ENCODE measurements around the gene RHEX.
A peak's percentile ranks its signal among the peaks of the same experiment; 100 is the strongest.

RHEX gene

DNA sequence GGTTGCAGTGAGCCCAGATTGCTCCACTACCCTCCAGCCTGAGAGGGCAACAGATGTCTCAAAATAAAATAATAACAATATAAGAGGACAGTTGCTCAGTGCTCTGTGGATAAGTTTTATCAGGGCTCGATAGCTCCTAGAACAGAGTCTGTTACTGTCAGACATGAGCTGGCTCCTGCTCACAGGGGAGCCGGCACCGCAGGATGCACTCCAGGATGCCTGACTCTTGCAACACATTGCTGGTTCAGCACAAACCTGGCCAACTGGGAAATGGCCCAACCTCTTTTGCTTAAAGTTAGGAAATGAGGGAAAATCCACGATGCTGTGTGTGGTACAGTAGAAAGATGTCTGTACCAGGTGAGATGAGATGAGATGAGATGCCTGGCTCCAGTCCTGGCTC, 23.5 kb upstream of the RHEX start:
- no peak for DNase-seq (ENCODE audit: low spot score)
- ChIA-PET POLR2A (ENCODE audit: low non-redundant PET) (no interaction called here), CTCF (interaction anchor here (0.6 to 2.7 kb wide), 11 partner anchors 24 to 1362 kb away, joined by 3 to 21 read pairs (median 5); no protein-coding TSS in a partner anchor)
- peak overlapping the region; percentile 58 for H3K27ac ChIP-seq
- TF ChIP-seq, protein P1, sequence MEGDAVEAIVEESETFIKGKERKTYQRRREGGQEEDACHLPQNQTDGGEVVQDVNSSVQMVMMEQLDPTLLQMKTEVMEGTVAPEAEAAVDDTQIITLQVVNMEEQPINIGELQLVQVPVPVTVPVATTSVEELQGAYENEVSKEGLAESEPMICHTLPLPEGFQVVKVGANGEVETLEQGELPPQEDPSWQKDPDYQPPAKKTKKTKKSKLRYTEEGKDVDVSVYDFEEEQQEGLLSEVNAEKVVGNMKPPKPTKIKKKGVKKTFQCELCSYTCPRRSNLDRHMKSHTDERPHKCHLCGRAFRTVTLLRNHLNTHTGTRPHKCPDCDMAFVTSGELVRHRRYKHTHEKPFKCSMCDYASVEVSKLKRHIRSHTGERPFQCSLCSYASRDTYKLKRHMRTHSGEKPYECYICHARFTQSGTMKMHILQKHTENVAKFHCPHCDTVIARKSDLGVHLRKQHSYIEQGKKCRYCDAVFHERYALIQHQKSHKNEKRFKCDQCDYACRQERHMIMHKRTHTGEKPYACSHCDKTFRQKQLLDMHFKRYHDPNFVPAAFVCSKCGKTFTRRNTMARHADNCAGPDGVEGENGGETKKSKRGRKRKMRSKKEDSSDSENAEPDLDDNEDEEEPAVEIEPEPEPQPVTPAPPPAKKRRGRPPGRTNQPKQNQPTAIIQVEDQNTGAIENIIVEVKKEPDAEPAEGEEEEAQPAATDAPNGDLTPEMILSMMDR (conservative IDR thresholded peaks at IDR 0.05; ENCODE audit: low read depth), result no peak

DNA sequence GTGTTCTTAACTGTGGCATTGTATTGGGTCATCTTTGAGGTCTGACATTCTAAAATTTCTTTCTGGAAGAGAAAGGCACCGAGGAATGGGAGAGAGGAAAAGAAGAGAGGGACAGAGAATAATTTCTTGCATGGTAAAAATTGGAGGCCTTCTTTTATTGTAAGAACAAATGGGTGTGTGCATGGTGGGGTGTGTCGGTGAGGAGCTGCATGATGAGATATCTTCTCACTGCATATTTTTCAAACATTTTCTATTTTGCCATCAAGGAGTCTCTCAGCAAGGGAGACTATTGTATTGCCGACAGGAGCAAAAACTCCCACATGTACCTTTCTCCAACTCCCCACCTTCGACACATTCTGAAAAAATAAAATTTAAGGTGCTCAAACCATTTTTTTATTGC, 22.8 kb upstream of the RHEX start:
- CTCF ChIA-PET, result interaction anchor here (0.7 to 2.7 kb wide), 19 partner anchors 9 to 1154 kb away, joined by 3 to 21 read pairs (median 6); partner anchors contain the start of gene RAB7B
- H3K27ac ChIP-seq, result no peak overlapping the region
- POLR2A ChIA-PET (ENCODE audit: low non-redundant PET), result no interaction called here
- TF ChIP-seq, protein P1 (conservative IDR thresholded peaks at IDR 0.05; ENCODE audit: low read depth), result no peak
- DNase-seq (ENCODE audit: low spot score), result no peak

DNA sequence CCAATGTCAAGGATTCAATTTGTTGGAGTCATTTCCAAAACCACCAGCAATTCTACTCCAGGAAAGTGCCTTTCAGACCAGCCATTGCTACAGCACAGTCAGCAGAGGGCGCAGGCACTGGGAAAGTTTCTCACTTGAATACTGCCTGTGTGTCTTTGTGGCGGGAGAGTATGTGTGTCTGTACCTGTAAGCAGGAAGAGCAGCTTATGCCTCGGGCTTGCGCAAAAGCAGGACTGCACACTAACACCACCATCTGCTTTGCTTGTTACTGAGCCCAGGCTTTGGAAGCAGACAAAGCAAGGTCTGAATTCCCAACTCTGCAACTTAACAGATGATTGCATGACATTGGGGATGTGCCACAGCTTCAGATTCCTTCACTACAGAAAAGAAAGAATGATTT, 22.3 kb upstream of the RHEX start:
- DNase-seq (ENCODE audit: low spot score), result peak; percentile 83
- CTCF ChIA-PET, result interaction anchor here (0.5 to 2.7 kb wide), 27 partner anchors 9 to 112 kb away, joined by 3 to 21 read pairs (median 6); partner anchors contain the start of gene RAB7B
- POLR2A ChIA-PET (ENCODE audit: low non-redundant PET), result no interaction called here
- peak overlapping the region; percentile 48 for H3K27ac ChIP-seq
- TF ChIP-seq, protein P1 (conservative IDR thresholded peaks at IDR 0.05; ENCODE audit: low read depth), result peak; percentile 87

DNA sequence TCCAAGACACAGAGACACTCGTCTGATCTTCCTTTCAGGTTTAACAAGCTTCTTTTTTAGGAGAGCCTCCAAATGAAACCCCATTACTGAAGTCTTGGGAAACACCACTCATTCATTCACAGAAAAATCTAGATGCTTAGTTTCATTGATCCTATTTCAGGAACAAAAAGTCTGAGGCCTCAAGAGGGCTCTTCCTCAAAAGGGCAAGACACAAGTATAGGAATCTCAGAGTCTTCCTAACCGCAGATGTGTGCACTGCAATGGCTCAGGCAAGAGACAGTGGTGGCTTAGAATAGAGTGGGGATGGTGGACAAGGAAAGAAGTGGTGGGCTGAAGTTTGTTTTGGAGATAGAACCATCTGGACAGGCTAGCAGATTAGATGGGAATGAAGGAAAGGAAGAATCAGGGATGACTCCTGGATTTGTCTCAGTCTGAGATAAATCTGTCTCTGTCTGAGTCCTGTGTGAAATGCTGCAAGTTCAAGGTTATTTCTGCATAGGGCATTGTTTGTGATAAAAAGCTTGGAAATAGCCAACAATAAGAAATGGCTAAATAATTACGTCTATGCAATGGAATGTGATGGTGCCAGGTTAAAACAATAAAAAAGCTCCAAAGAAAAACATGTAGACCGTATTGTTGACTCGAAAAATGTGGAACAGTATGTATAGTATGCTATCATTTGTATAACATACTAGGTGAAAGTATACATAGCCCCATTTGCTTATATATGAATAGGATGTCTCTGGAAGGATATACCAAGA, 20.4 kb upstream of the RHEX start:
- ChIA-PET POLR2A (ENCODE audit: low non-redundant PET) (no interaction called here), CTCF (interaction anchor here (0.7 to 1.0 kb wide), 2 partner anchors 74 to 267 kb away, joined by 3 read pairs; no protein-coding TSS in a partner anchor)
- no peak overlapping the region for H3K27ac ChIP-seq
- TF ChIP-seq, protein P1 (conservative IDR thresholded peaks at IDR 0.05; ENCODE audit: low read depth), result no peak
- no peak for DNase-seq (ENCODE audit: low spot score)

DNA sequence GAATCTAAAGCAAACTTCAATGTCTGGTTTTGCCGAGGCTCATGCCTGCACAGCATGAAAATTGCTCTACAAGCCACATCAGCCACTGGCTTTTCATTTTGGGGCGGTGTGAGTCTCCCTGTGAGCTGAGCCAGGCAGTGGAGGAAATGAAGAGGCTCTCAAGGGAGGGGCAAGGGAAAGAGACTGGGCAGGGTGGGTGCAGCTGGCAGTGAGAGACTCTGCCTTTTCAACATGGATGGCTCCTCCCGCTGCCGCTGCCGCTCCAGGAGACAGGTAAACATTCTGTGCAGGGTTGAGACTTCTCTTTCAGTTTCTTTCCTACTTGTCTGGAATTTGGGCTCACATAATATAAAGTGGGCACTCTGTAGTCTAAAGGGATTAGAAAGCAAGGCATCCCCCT, 17.9 kb upstream of the RHEX start:
- no peak for DNase-seq (ENCODE audit: low spot score)
- H3K27ac ChIP-seq, result no peak overlapping the region
- CTCF ChIA-PET, result interaction anchor here (1.4 kb wide), 1 partner anchor 72 kb away, joined by 7 read pairs; no protein-coding TSS in a partner anchor
- POLR2A ChIA-PET (ENCODE audit: low non-redundant PET), result no interaction called here
- TF ChIP-seq, protein P1 (conservative IDR thresholded peaks at IDR 0.05; ENCODE audit: low read depth), result no peak

DNA sequence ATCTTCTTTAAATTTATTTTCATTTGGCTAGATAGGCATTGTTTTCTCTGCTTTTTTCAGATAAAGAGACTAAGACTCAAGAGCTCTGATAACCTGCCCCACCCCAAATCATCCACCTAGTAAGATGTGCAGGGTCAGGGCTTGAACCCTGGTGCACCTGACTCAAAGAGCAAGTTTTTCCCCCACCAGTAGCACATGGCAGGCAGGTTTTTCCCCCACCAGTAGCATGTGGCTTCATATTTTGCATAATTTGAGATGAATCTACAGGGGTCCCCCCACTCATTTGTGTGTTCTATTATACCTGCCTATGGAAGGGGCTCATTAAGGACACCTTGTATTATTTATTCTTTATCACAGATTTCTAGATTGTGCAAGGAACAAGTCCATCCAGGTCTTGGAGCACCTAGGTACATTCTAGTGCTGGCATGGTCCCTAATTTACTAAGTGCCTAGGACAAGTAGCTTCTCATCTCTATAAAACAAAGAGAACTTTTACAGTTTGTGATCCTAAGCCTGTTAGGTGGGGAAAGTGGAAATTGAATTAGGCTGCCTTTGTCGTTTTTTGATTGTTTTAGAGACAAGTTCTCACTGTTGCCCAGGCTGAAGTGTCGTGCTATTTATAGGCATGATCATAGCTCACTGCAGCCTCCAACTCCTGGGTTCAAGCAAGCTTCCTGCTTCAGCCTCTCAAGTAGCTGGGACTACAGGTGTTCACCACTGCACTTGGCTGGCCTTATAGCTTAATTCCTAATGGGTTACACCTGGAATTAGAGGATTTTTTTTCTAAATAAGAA, 16.1 kb upstream of the RHEX start:
- POLR2A ChIA-PET (ENCODE audit: low non-redundant PET), result no interaction called here
- TF ChIP-seq, protein P1 (conservative IDR thresholded peaks at IDR 0.05; ENCODE audit: low read depth), result no peak
- H3K27ac ChIP-seq, result no peak overlapping the region
- DNase-seq (ENCODE audit: low spot score), result no peak
- CTCF ChIA-PET, result interaction anchor here (0.5 to 1.1 kb wide), 5 partner anchors 26 to 1459 kb away, joined by 3 to 13 read pairs (median 4); partner anchors contain the start of gene CR1

All from RWPE1 (cell line).